Activated effector memory CD4-positive, alpha-beta T cell treated with anti-CD3 and anti-CD28 coated beads, Interleukin-2, amount 50 U/mL, for 16 hours (primary cell): ENCODE results near the gene ITGB5.
"Not testable (repeated sequence)": the region's sequence is repeated elsewhere in the genome, so short reads cannot be mapped to it uniquely, and the experiment has no call there.

ENCODE experiments used
- DNase-seq: peaks from one replicate; pipeline ENCODE4 v3.0.0-alpha.2; 2020

Gene ITGB5

DNA sequence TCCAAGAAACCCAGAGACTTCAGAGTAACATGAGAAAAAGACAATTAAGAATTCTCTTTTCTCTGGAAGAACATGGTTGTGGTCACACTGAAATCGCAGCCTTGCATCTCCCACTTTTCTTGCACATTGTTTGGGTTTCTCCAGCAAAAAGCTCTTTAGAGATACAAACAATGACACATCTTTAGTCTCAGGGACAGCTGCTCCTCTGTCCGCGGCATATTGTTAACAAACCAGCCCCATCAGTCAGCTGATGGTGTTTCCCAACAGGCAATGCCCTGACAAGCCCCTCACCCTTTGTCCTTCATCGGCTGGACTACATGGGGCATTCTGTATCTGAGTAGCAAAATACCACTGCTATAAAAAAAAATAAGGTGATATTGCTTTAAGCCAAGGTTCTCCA, 103.5 kb downstream of the ITGB5 start:
- no peak for DNase-seq

GRCh38 chr3:124782377-124782712, 104.8 kb downstream of the ITGB5 start:
- not testable (repeated sequence) for DNase-seq

DNA sequence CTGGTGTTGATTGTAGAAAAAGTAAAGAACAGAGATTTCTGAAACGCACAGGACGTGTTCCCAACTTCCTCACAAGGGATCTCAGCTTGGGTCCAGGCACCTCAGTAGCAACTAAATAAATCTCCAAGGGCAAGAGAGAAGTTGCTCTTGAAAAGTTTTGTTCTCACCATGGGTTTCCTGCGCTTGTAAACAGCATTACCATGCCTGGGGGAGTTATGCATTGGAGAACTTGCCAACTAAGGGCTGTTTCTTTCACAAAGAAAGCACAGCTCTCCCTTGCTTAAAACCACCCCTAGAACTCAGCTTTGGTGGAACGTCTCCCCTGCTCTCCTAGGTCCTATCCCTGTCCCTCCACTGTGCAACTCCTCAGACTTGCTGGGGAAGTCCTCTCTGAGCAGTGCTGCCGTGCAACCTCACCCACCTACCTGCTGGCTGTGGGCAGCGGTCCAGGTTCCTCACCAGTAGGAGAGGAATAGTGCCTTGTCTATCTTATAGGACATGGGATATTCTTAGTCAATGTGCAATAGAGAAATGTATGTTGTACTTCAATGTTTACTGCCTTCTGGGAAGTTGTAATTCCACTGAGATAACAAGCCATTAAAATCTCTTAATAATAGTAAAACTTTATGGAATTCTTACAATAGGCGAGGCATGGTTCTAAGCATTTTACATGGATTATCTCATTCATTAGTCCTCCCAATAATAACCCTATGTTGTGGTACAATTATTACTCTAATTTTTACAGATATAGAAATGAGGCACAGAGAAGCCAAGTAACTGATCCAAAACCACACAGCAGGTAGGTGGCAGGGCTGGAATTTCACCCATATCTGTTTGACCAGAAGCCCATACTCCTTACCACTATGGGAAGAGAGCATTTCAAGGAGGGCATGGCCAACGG, 105.4 kb downstream of the ITGB5 start:
- no peak for DNase-seq

DNA sequence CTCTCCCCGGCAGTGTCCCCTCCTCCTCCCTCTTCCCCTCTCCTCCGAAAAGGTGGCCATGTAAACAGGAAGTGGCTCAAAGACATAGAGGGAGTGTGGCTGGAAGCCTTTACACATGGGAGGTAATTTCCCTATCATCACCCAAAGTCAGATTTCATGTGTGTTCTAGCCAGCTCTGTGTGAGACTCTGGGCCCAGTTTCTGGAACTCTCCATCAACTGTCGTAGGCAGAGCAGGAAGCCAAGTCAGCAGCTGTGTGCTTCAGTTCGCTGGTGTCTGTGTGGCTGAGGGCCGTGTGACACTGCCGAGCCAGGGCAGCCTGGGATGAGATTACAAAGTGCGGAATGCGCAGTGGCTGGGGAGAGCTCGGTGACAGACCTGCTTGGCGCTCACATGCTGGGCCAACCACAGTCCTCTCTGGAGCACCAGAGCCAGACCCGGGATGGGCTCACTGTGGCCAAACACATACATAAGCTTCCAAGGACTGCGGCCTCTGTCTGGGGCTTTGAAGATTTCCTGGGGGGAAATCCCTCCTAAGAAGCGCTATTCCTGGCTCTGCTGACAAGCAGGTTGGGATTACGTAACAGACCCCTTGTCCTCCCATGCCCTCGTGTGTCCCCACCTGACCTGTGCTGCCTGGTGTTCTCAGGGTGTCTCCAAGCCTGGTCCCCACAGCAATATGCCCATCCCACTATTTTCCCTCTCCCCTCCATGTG, 106.2 kb downstream of the ITGB5 start:
- DNase-seq = no peak

- DNase-seq = no peak
Measured at GRCh38 chr3:124780356-124780755, 106.8 kb downstream of the ITGB5 start.

GRCh38 chr3:124779751-124780191, 107.4 kb downstream of the ITGB5 start:
- no peak for DNase-seq

- DNase-seq = no peak
Measured at GRCh38 chr3:124779116-124779515, 108.0 kb downstream of the ITGB5 start.

- DNase-seq = no peak
Measured at GRCh38 chr3:124777762-124778470, 109.2 kb downstream of the ITGB5 start.

GRCh38 chr3:124776856-124777255, 110.3 kb downstream of the ITGB5 start:
- DNase-seq = no peak

- no peak for DNase-seq
Measured at GRCh38 chr3:124775877-124776276, 111.3 kb downstream of the ITGB5 start.

GRCh38 chr3:124774841-124775402, 112.2 kb downstream of the ITGB5 start:
- no peak for DNase-seq

DNA sequence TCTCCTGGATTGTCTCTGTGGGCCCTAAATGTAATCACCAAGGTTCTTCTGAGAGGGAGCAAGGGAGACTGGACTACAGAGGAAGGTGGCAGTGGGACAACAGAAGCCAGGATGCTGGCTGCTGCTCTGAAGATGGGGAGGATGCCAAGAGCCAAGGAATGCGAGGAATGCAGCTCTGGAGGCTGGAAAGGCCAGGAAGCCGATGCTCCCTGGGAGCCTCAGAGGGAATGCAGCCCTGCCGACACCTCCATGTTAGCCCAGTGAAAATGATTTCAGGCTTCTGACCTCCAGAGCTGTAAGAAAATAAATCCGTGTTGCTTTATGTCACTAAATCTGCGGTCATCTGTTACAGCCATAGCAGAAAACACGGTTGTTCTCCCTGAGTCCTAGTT, 112.8 kb downstream of the ITGB5 start:
- no peak for DNase-seq

DNA sequence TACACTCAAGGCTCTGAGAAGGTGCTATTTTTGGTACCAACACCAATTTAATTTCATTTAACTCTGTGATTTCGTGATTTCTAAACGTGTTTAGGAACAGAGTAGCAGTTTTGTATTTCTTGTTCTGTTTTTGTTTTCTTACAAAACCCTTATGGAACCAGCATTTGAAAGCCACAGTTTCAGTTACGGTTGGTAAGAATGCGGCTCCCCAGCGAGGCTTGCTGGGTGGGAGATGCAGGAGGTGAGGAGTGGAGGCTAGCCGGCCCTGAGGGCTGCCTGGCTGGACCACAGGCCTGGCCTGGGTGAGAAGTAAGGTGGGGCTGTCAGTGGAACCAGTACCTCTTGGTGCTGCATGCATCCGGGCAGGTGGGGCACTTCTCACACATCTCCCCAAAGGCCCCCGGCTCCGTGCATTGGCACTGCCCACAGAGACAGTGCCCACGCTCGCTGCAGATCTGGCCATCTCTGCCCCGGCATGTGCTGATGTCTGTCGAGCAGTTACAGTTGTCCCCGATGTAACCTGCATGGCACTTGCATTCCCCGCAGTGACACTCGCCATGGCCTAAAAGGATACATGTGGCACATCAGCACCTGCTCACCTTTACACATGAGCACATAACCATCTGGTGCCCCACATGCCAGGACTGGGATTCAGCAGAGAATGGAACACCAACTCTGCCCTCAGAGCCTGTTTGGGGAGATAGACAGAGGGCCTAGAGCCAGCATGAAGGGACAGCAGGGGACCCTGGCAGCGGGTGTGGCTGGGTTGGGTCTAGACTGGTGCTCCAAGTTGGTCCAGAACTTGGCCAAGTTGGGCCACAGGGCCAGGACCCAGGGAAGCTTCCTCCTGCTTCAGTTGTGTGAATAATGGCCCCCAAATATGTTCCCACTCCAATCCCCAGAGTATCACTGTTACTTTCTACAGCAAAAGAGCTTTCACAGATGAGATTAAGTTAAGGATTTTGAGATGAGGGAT, 113.5 kb downstream of the ITGB5 start:
- peak; percentile 34 for DNase-seq

DNA sequence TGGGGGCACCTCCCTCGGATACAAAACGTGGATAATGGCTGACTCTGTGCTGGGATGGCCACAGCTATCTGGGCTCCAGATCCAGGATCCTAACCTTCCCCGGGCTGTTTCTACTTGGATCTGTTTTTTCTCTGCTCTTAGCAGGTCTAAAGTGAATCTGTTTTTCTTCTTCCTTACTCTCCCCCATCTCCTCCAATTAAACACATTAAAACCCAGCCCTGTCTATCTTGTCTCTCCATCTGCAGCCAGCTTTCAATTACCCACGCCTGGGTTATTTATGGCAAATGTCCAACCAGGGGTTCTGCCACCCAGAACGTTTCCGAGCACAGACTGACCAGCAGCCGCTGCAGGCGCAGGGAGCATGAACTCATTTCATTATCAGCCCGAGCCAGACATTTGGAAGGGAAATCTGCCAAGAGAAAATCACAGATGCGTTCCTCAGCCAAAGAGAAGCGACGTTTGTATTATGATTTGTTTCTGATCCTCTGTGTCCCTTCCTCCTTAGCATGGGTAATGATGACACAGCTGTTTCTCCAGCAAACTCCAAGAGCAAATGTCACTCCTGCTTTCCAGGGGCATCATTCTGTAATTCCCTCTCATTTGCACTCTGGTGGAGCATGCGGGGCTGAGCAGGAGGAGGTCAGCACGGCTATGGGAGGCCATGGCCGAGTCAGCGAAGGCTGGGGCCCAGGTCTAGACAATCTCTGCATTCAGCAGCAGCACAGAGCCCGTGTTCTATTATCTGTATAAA, 114.9 kb downstream of the ITGB5 start:
- DNase-seq = peak; percentile 9

- no peak for DNase-seq
Measured at GRCh38 chr3:124771083-124771445, 116.1 kb downstream of the ITGB5 start.

- no peak for DNase-seq
Measured at GRCh38 chr3:124770336-124771082, 116.7 kb downstream of the ITGB5 start.

DNA sequence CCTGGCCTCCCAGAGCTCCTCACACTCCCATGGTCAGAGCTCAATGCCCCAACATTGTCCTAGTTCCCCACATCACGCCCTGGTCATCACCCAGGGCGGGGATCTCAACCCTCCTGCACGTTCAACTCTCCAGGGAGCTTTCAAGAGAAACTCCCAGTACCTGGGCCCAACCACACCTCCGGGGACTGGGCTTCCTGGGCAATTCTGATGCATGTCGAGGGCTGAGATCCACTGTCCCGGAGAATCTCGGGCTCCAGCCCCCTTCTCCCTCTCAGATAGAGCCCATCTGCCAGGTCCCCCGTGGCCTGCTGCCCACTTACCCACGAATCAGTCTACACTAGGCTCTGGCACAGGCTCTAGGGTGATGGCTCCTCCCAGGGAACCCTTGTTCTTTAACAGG, 117.7 kb downstream of the ITGB5 start:
- DNase-seq = no peak

DNA sequence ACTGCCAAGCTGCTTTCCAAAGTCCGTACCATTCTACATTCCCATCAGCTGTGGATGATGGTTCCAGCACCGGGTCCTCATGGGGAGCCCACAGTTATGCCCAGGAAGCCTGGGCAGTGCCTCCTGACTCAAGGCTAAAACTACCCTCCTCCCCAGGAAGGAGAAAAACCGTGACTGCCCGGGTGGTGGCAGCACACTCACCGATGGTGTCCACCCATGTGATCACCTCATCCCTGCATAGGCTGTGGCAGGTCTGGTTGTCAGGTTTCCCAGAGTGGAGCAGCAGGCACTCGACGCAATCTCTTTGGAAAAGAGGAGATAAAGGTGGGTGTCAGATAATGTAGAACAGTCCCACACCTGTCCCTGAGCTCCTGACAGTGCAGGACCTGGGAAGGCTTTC, 118.4 kb downstream of the ITGB5 start:
- DNase-seq = no peak

- DNase-seq = no peak
Measured at GRCh38 chr3:124767691-124768090, 119.5 kb downstream of the ITGB5 start.

DNA sequence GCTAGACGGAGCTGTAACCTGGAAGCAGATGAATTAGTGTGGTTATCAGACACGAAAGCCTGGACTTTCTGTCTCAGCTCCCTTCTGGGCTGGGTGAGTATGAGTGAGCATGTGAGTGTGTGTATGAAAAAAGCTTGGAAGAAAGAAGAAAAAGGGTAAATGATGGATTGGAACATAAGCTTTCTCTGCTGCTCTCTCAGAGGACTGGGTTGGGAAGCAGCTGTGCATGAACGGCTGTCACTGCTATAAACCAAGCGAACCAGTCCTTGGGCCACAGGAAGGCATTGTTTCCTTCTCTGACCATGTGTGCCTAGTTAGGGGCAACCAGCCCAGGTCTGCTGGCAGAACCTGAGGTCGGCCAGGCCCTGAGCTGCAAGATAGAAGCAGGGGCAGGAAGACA, 119.9 kb downstream of the ITGB5 start:
- DNase-seq = no peak
